T-cell (primary cell): ENCODE measurements around the gene SLC44A1. TPM values are rescaled to one million over a fixed set of nuclear protein-coding genes. Genes with fewer than 3 reads are reported as not detected.

Experiments
- ATAC-seq, 4 experiments: fragments of 200-7000 bp in 3 of 4; fragments of 150-1000 bp in 1 of 4; cut with Tn5 transposase; replicated peaks in 1 of 4; 1 replicate in 3 of 4; 2 replicates in 1 of 4; pipeline ENCODE4 v1.10.0; 2021; ENCODE audit warnings: moderate library complexity in 3 of 4, mild to moderate bottlenecking in 2 of 4, moderate number of reproducible peaks in 1 of 4
- CTCF ChIA-PET, 2 donors: fragments of 300-600 bp; sonication (Branson Sonifier 250); formaldehyde crosslinking; loops; one replicate each; lab custom pipeline; 2022; ENCODE audit warnings: antibody characterized with exemption in 2 of 2; lab: Charles Lee
- POLR2A ChIA-PET, 2 donors: fragments of 300-600 bp; sonication (Branson Sonifier 250); formaldehyde crosslinking; loops; one replicate each; lab custom pipeline; 2022; ENCODE audit warnings: antibody characterized with exemption in 2 of 2; lab: Charles Lee
- DNase-seq, 35 experiments: peaks; one replicate each; pipeline versions ENCODE4 v3.0.0 to v3.0.0-alpha.2; 2013 to 2023
- H3K27ac ChIP-seq: one replicate; pipeline ENCODE4 v1.5.1; 2013; ENCODE audit warnings: low read length
- H3K27me3 ChIP-seq, 2 experiments: replicated peaks in 1 of 2; 1 replicate in 1 of 2; 2 replicates in 1 of 2; pipeline versions ENCODE4 v1.6.1 to v1.7.0; 2013; ENCODE audit warnings: low read length in 1 of 2, mixed read lengths in 1 of 2; ENCODE audit not compliant: control insufficient read depth in 2 of 2, insufficient read depth in 2 of 2; ENCODE audit errors: extremely low read depth in 1 of 2
- H3K36me3 ChIP-seq, 2 donors: 1 replicate in 1 of 2; 2 replicates in 1 of 2; pipeline versions ENCODE4 v1.6.1 to v1.7.0; 2013; ENCODE audit warnings: low read length in 1 of 2; ENCODE audit not compliant: control insufficient read depth in 2 of 2, insufficient read depth in 1 of 2; ENCODE audit errors: extremely low read depth in 1 of 2
- H3K4me1 ChIP-seq, 2 experiments: 1 replicate in 1 of 2; 2 replicates in 1 of 2; pipeline versions ENCODE4 v1.6.1 to v1.7.0; 2013; ENCODE audit warnings: low read length in 2 of 2, mixed read lengths in 1 of 2; ENCODE audit not compliant: insufficient read depth in 2 of 2, control insufficient read depth in 1 of 2; ENCODE audit errors: extremely low read depth in 1 of 2
- H3K4me3 ChIP-seq, 2 donors: 1 replicate in 1 of 2; 2 replicates in 1 of 2; pipeline versions ENCODE4 v1.5.1 to v1.7.0; 2013; ENCODE audit warnings: mild to moderate bottlenecking in 2 of 2, low read length in 1 of 2, moderate library complexity in 1 of 2; ENCODE audit not compliant: control insufficient read depth in 1 of 2; ENCODE audit errors: extremely low read depth in 1 of 2
- H3K9me3 ChIP-seq: 2 replicates; pipeline ENCODE4 v1.7.0; 2013
- H3K27ac Mint-ChIP-seq, 2 donors: one replicate each; pipeline ENCODE4 v1.8.0; 2020 to 2021; ENCODE audit warnings: mild to moderate bottlenecking in 2 of 2, mixed read lengths in 2 of 2
- H3K27me3 Mint-ChIP-seq, 2 donors: one replicate each; pipeline ENCODE4 v1.8.0; 2021 to 2022; ENCODE audit warnings: mixed read lengths in 2 of 2
- H3K36me3 Mint-ChIP-seq: one replicate; pipeline ENCODE4 v1.8.0; 2021; ENCODE audit warnings: mixed read lengths
- H3K4me1 Mint-ChIP-seq, 3 donors: one replicate each; pipeline ENCODE4 v1.8.0; 2020 to 2022; ENCODE audit warnings: mixed read lengths in 3 of 3, mild to moderate bottlenecking in 1 of 3
- H3K4me3 Mint-ChIP-seq, 3 donors: one replicate each; pipeline ENCODE4 v1.8.0; 2020 to 2022; ENCODE audit warnings: mild to moderate bottlenecking in 3 of 3, mixed read lengths in 3 of 3, moderate library complexity in 3 of 3
- H3K9me3 Mint-ChIP-seq, 3 donors: one replicate each; pipeline ENCODE4 v1.8.0; 2020 to 2022; ENCODE audit warnings: mixed read lengths in 3 of 3
- WGBS: methylation state at CpG from one replicate; pipeline ENCODE4 v1.1.5; 2013; ENCODE audit warnings: missing lambda C conversion rate; ENCODE audit not compliant: insufficient coverage; 5-methylcytosine and 5-hydroxymethylcytosine counted together
- total RNA-seq, 35 experiments: library from RNA in 6 of 35; stranded (reverse) in 6 of 35; fragments of 120-200 nt in 1 of 35; gene quantifications; one replicate each; pipeline versions ENCODE4 v1.2.1 to v1.2.4 and lab custom pipeline; 2013 to 2026

The SLC44A1 gene
- total RNA-seq, 5 donors from 2014 or later (not counting 1 experiment from before 2014, with no cell fraction given), result 7.3 to 10.2 (median 9.4) TPM

GRCh38 chr9:105245029-105245890, 809 bp downstream of the SLC44A1 start:
- peaks cover 9 to 13% of the 10 kb centered on the region in 2 experiments for H3K4me1 ChIP-seq
- CTCF ChIA-PET, result interaction anchor here (0.6 to 1.5 kb wide), 8 partner anchors 8 to 277 kb away, joined by 3 to 6 read pairs (median 4); no protein-coding TSS in a partner anchor
- no peaks in the 10 kb centered on the region for H3K36me3 ChIP-seq
- peak; percentile 14 to 72 (median 39) for DNase-seq
- WGBS, result 0% methylated on average over 32 of the region's 57 CpGs
- Mint-ChIP-seq H3K4me3 (peak overlapping the region; percentile 85 to 95 (median 86)), H3K36me3 (no peaks in the 10 kb centered on the region), H3K27me3 (peaks cover 4% of the 10 kb centered on the region in 2 donors), H3K27ac (peak overlapping the region; percentile 44 to 68), H3K9me3 (no peaks in the 10 kb centered on the region), H3K4me1 (peaks cover 25 to 48% (median 25%) of the 10 kb centered on the region in 3 donors)
- peak overlapping the region; percentile 52 for H3K27ac ChIP-seq
- POLR2A ChIA-PET, result interaction anchor here in 1 of 2 donors (1.1 kb wide), 1 partner anchor 163 kb away, joined by 4 read pairs; no protein-coding TSS in a partner anchor
- ATAC-seq, result peak; percentile 11 to 33 (median 15)
- H3K9me3 ChIP-seq, result no peaks in the 10 kb centered on the region
- no peaks in the 10 kb centered on the region for H3K27me3 ChIP-seq
- peak overlapping the region; percentile 68 to 80 for H3K4me3 ChIP-seq

GRCh38 chr9:105245891-105246161, 1.4 kb downstream of the SLC44A1 start:
- Mint-ChIP-seq H3K4me1 (peaks cover 25 to 48% (median 25%) of the 10 kb centered on the region in 3 donors), H3K27ac (peak overlapping the region; percentile 37 to 44), H3K9me3 (no peaks in the 10 kb centered on the region), H3K36me3 (no peaks in the 10 kb centered on the region), H3K4me3 (peak overlapping the region; percentile 85 to 95 (median 86)), H3K27me3 (peaks cover 0 to 4% of the 10 kb centered on the region in 2 donors)
- Histone ChIP-seq H3K9me3 (no peaks in the 10 kb centered on the region), H3K4me1 (peaks cover 9 to 13% of the 10 kb centered on the region in 2 experiments), H3K4me3 (peak overlapping the region in 1 of 2 donors; percentile 80), H3K36me3 (no peaks in the 10 kb centered on the region), H3K27me3 (no peaks in the 10 kb centered on the region), H3K27ac (no peak overlapping the region)
- POLR2A ChIA-PET, result interaction anchor here in 1 of 2 donors (0.5 kb wide), 1 partner anchor 19 kb away, joined by 4 read pairs; no protein-coding TSS in a partner anchor
- 57% methylated on average over 2 of the region's 4 CpGs for WGBS
- DNase-seq (no peak), ATAC-seq (no peak)
- CTCF ChIA-PET, result no interaction called here

DNA sequence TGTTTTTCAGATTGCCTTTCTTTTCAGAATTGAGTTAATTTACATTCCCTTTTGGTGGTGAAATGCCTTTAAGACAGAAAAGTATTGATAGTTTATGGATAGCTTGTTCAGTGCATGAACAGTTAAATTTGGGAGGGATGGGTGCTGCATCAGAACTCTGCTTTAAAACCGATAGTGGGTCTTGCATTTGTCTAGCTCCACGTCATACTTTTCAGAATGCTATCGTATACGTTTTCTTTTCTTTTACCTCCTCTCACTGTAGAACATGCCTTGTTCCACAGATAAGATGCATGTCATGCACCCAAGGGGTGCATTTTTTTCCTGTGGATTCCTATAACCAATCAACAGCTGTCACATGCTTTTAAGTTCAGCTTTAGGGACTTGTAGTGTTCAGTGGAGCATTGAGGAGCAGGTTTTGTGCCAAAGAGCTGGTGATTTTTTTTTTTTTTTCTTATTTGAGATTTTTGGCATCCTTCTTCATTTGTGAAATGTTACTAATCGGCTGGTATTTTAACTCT, 2.3 kb downstream of the SLC44A1 start:
- ATAC-seq (no peak), DNase-seq (no peak)
- Histone ChIP-seq H3K36me3 (no peaks in the 10 kb centered on the region), H3K27ac (no peak overlapping the region), H3K4me3 (no peak overlapping the region), H3K4me1 (peaks cover 9 to 13% of the 10 kb centered on the region in 2 experiments), H3K9me3 (no peaks in the 10 kb centered on the region), H3K27me3 (no peaks in the 10 kb centered on the region)
- H3K27ac Mint-ChIP-seq, result no peak overlapping the region
- H3K27me3 Mint-ChIP-seq, result no peaks in the 10 kb centered on the region
- peak overlapping the region in 2 of 3 donors; percentile 85 to 95 for H3K4me3 Mint-ChIP-seq
- no peaks in the 10 kb centered on the region for H3K36me3 Mint-ChIP-seq
- POLR2A ChIA-PET, result interaction anchor here in 1 of 2 donors (0.6 kb wide), 2 partner anchors 20 to 26 kb away, joined by 3 read pairs; no protein-coding TSS in a partner anchor
- H3K4me1 Mint-ChIP-seq, result peaks cover 25 to 48% (median 25%) of the 10 kb centered on the region in 3 donors
- WGBS, result no CpG with 5 or more reads among the region's 5 CpGs
- CTCF ChIA-PET, result no interaction called here
- H3K9me3 Mint-ChIP-seq, result no peaks in the 10 kb centered on the region

DNA sequence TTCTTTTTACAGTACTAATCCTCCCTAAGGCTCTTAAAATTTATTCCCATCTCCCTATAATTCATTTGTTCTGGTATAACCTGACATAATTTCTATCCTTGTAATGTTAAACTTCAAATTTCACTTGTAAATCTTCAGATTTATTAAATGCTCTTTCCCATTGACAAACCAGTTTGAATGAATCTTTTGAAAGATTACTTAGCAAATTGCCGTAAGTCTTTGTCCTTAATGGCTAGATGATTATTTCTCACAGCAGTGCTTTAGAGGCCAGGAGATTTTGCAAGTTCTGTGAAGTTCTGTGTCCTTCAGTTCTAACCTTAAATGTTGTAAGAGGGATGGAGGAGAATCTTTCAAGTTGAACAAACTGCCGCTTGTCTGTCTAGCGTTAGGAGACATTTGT, 4.2 kb downstream of the SLC44A1 start:
- peaks cover 15 to 31% (median 17%) of the 10 kb centered on the region in 3 donors for H3K4me1 Mint-ChIP-seq
- Histone ChIP-seq H3K9me3 (no peaks in the 10 kb centered on the region), H3K27me3 (no peaks in the 10 kb centered on the region), H3K4me1 (peaks cover 5 to 13% of the 10 kb centered on the region in 2 experiments), H3K36me3 (no peaks in the 10 kb centered on the region), H3K27ac (no peak overlapping the region), H3K4me3 (no peak overlapping the region)
- H3K27ac Mint-ChIP-seq, result no peak overlapping the region
- no peak overlapping the region for H3K4me3 Mint-ChIP-seq
- H3K9me3 Mint-ChIP-seq, result no peaks in the 10 kb centered on the region
- ChIA-PET CTCF (no interaction called here), POLR2A (no interaction called here)
- no peaks in the 10 kb centered on the region for H3K27me3 Mint-ChIP-seq
- no peak for DNase-seq
- ATAC-seq, result no peak
- WGBS, result 83% methylated on average over 1 of the region's 3 CpGs
- H3K36me3 Mint-ChIP-seq, result no peaks in the 10 kb centered on the region

DNA sequence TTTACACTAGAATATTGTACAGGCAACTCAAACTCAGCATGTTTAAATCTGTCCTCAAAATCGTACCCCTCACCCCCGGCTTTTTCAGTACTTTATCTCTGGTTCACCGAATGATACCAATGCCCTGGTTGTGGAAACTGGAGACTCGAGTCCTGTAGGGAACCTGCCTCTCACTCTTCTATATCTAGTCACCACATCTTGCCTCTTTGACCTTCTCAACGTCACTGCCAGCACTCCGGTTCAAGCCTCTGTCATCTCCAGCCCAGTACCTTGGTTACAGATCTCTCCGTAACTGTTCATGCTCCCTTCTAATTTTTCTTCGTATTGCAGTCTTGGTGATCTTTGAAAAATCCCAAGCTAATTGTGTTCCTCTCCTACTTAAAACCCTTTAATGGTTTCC, 6.7 kb downstream of the SLC44A1 start:
- Mint-ChIP-seq H3K4me1 (peaks cover 3 to 17% (median 4%) of the 10 kb centered on the region in 3 donors), H3K27me3 (no peaks in the 10 kb centered on the region), H3K36me3 (no peaks in the 10 kb centered on the region), H3K27ac (no peak overlapping the region), H3K4me3 (no peak overlapping the region), H3K9me3 (no peaks in the 10 kb centered on the region)
- CTCF ChIA-PET, result no interaction called here
- Histone ChIP-seq H3K27ac (no peak overlapping the region), H3K36me3 (no peaks in the 10 kb centered on the region), H3K4me1 (no peaks in the 10 kb centered on the region), H3K27me3 (no peaks in the 10 kb centered on the region), H3K4me3 (no peak overlapping the region), H3K9me3 (no peaks in the 10 kb centered on the region)
- WGBS, result 95% methylated on average over 8 of the region's 8 CpGs
- POLR2A ChIA-PET, result interaction anchor here in 1 of 2 donors (0.6 kb wide), 1 partner anchor 493 kb away, joined by 3 read pairs; no protein-coding TSS in a partner anchor
- ATAC-seq (no peak), DNase-seq (no peak)

GRCh38 chr9:105251733-105252404, 7.4 kb downstream of the SLC44A1 start:
- ATAC-seq (no peak), DNase-seq (no peak)
- Mint-ChIP-seq H3K4me1 (peaks cover 0 to 9% (median 0%) of the 10 kb centered on the region in 3 donors), H3K27me3 (no peaks in the 10 kb centered on the region), H3K27ac (no peak overlapping the region), H3K36me3 (no peaks in the 10 kb centered on the region), H3K9me3 (no peaks in the 10 kb centered on the region), H3K4me3 (no peak overlapping the region)
- no CpG with 5 or more reads among the region's 5 CpGs for WGBS
- Histone ChIP-seq H3K27ac (no peak overlapping the region), H3K4me1 (no peaks in the 10 kb centered on the region), H3K9me3 (no peaks in the 10 kb centered on the region), H3K36me3 (no peaks in the 10 kb centered on the region), H3K27me3 (no peaks in the 10 kb centered on the region), H3K4me3 (no peak overlapping the region)
- ChIA-PET CTCF (no interaction called here), POLR2A (no interaction called here)
